ENCODE measurements around the gene RAB37. TPM values are rescaled to one million over a fixed set of nuclear protein-coding genes. Genes with fewer than 3 reads are reported as not detected.

Gene RAB37
- polyA plus RNA-seq, 3 donors: 1.4 to 2.2 (median 1.7) TPM

- 89 to 92% (median 90%) methylated on average over 8 of the region's 8 CpGs for WGBS, 3 donors
- H3K27ac ChIP-seq (ENCODE audit: low read depth, low read length): no peak overlapping the region
These were observed 18.5 kb downstream of the RAB37 start for GRCh38 chr17:74755533-74755932.

- 40 to 61% (median 55%) methylated on average over 3 of the region's 3 CpGs for WGBS, 3 donors
These were observed 19.8 kb downstream of the RAB37 start for GRCh38 chr17:74756891-74757290.

GRCh38 chr17:74757502-74757901 is 20.4 kb downstream of the RAB37 start:
- WGBS, 3 donors: 42 to 64% (median 47%) methylated on average over 3 of the region's 3 CpGs

More at GRCh38 chr17:74756891-74757290, 19.8 kb downstream of the RAB37 start:
- no peak overlapping the region for H3K27ac ChIP-seq (ENCODE audit: low read depth, low read length)

GRCh38 chr17:74757931-74758847 is 21.1 kb downstream of the RAB37 start:
- H3K27ac ChIP-seq (ENCODE audit: low read depth, low read length): peak overlapping the region; percentile 29
- WGBS, 3 donors: 39 to 51% (median 51%) methylated on average over 24 to 26 of the region's 26 CpGs

More at GRCh38 chr17:74757502-74757901, 20.4 kb downstream of the RAB37 start:
- no peak overlapping the region for H3K27ac ChIP-seq (ENCODE audit: low read depth, low read length)

- H3K27ac ChIP-seq (ENCODE audit: low read depth, low read length): peak overlapping the region; percentile 29
- WGBS, 3 donors: 40 to 87% (median 58%) methylated on average over 2 of the region's 2 CpGs
These were observed 21.8 kb downstream of the RAB37 start for GRCh38 chr17:74758848-74759168.

- H3K27ac ChIP-seq (ENCODE audit: low read depth, low read length): no peak overlapping the region
- 46 to 53% (median 52%) methylated on average over 7 to 9 of the region's 9 CpGs for WGBS, 3 donors
These were observed 22.3 kb downstream of the RAB37 start for GRCh38 chr17:74759243-74759801.

- 36 to 67% (median 59%) methylated on average over 10 of the region's 10 CpGs for WGBS, 3 donors
- no peak overlapping the region for H3K27ac ChIP-seq (ENCODE audit: low read depth, low read length)
These were observed 22.9 kb downstream of the RAB37 start for GRCh38 chr17:74759941-74760340.

- H3K27ac ChIP-seq (ENCODE audit: low read depth, low read length): no peak overlapping the region
- 48 to 64% (median 62%) methylated on average over 7 of the region's 7 CpGs for WGBS, 3 donors
These were observed 23.5 kb downstream of the RAB37 start for GRCh38 chr17:74760404-74761105.

- H3K27ac ChIP-seq (ENCODE audit: low read depth, low read length): no peak overlapping the region
- WGBS, 3 donors: 75 to 79% (median 76%) methylated on average over 5 of the region's 5 CpGs
These were observed 24.4 kb downstream of the RAB37 start for GRCh38 chr17:74761419-74761818.

- H3K27ac ChIP-seq (ENCODE audit: low read depth, low read length): no peak overlapping the region
- 93 to 95% (median 94%) methylated on average over 10 to 11 of the region's 11 CpGs for WGBS, 3 donors
These were observed 24.9 kb downstream of the RAB37 start for GRCh38 chr17:74761931-74762330.

GRCh38 chr17:74763565-74764387 is 26.7 kb downstream of the RAB37 start:
- 46 to 67% (median 65%) methylated on average over 16 of the region's 16 CpGs for WGBS, 3 donors
- H3K27ac ChIP-seq (ENCODE audit: low read depth, low read length): no peak overlapping the region

- WGBS, 3 donors: 64 to 78% (median 75%) methylated on average over 4 of the region's 4 CpGs
- H3K27ac ChIP-seq (ENCODE audit: low read depth, low read length): no peak overlapping the region
These were observed 27.8 kb downstream of the RAB37 start for GRCh38 chr17:74764751-74765286.

GRCh38 chr17:74766413-74766812 is 29.4 kb downstream of the RAB37 start:
- 81 to 87% (median 81%) methylated on average over 2 of the region's 2 CpGs for WGBS, 3 donors
- H3K27ac ChIP-seq (ENCODE audit: low read depth, low read length): no peak overlapping the region

GRCh38 chr17:74767111-74767516 is 30.1 kb downstream of the RAB37 start:
- H3K27ac ChIP-seq (ENCODE audit: low read depth, low read length): no peak overlapping the region
- WGBS, 3 donors: 56 to 67% (median 61%) methylated on average over 10 of the region's 10 CpGs

GRCh38 chr17:74768069-74768762 is 31.2 kb downstream of the RAB37 start:
- no peak overlapping the region for H3K27ac ChIP-seq (ENCODE audit: low read depth, low read length)
- WGBS, 3 donors: 46 to 67% (median 61%) methylated on average over 17 of the region's 17 CpGs

GRCh38 chr17:74768763-74769114 is 31.7 kb downstream of the RAB37 start:
- WGBS, 3 donors: 60 to 73% (median 65%) methylated on average over 7 of the region's 7 CpGs
- no peak overlapping the region for H3K27ac ChIP-seq (ENCODE audit: low read depth, low read length)

- no peak overlapping the region for H3K27ac ChIP-seq (ENCODE audit: low read depth, low read length)
- WGBS, 3 donors: 45 to 58% (median 57%) methylated on average over 6 of the region's 6 CpGs
These were observed 32.3 kb downstream of the RAB37 start for GRCh38 chr17:74769266-74769855.

All from adipose tissue (tissue), 3 donors.